Lower lobe of right lung (tissue), 2 donors: Measurements from ENCODE around the gene FAM161A. TPM values are rescaled to one million over a fixed set of nuclear protein-coding genes. Genes with fewer than 3 reads are reported as not detected.
A peak's percentile ranks its signal among the peaks of the same experiment; 100 is the strongest.
"Not testable (repeated sequence)": the region's sequence is repeated elsewhere in the genome, so short reads cannot be mapped to it uniquely, and the experiment has no call there.

Experiments used
- ATAC-seq, 2 donors: fragments of 200-7000 bp; cut with Tn5 transposase; one replicate each; pipeline ENCODE4 v1.9.1; 2020 to 2022; ENCODE audit warnings: mild to moderate bottlenecking in 2 of 2, moderate library complexity in 2 of 2
- DNase-seq: peaks from one replicate; pipeline ENCODE4 v3.0.0-alpha.2; 2020
- H3K27ac ChIP-seq: fragments of 200-600 bp; one replicate; pipeline ENCODE4 v1.8.0; 2022
- H3K27me3 ChIP-seq: fragments of 200-600 bp; one replicate; pipeline ENCODE4 v1.8.0; 2022; ENCODE audit warnings: low read depth
- H3K36me3 ChIP-seq: fragments of 200-600 bp; one replicate; pipeline ENCODE4 v1.8.0; 2022; ENCODE audit warnings: mild to moderate bottlenecking
- H3K4me1 ChIP-seq: fragments of 200-600 bp; one replicate; pipeline ENCODE4 v1.8.0; 2022
- H3K4me3 ChIP-seq: fragments of 200-600 bp; one replicate; pipeline ENCODE4 v1.8.0; 2022; ENCODE audit warnings: mild to moderate bottlenecking
- H3K9me3 ChIP-seq: fragments of 200-600 bp; one replicate; pipeline ENCODE4 v1.8.0; 2022
- CTCF ChIP-seq: fragments of 200-600 bp; IDR thresholded peaks from one replicate; pipeline ENCODE4 v1.8.0; 2022; ENCODE audit warnings: antibody characterized with exemption, mild to moderate bottlenecking
- intact Hi-C: fragments of 100-400 bp; cut with DNase I; formaldehyde crosslinking; loops from one replicate; pipeline ENCODE4 v1.11.0; 2022
- total RNA-seq: library from RNA; stranded (reverse); fragmentation: NEBNext Ultra II Directional; extraction: Animal tissue kit (Norgen Biotek cat#: 25700); gene quantifications from one replicate; pipeline ENCODE4 v1.2.1, GENCODE V29; 2021
- donor health status: DM: no; HTN: yes; CAD: no; lungs with severe emphysema.

FAM161A gene
- total RNA-seq, 1 donor from 2014 or later = 2.6 TPM

- DNase-seq (no peak), ATAC-seq (no peak)
- H3K4me1 ChIP-seq = no peaks in the 10 kb centered on the region
These were observed 46.7 kb downstream of the FAM161A start for GRCh38 chr2:61807036-61807757.

GRCh38 chr2:61802548-61802947 is 51.3 kb downstream of the FAM161A start:
- H3K9me3 ChIP-seq = no peaks in the 10 kb centered on the region
- H3K36me3 ChIP-seq = no peaks in the 10 kb centered on the region
- no peak overlapping the region for H3K4me3 ChIP-seq
- H3K4me1 ChIP-seq = no peaks in the 10 kb centered on the region
- TF ChIP-seq CTCF = no peak
- ATAC-seq (no peak), DNase-seq (no peak)
- intact Hi-C loops = no loop called here
- H3K27ac ChIP-seq = no peak overlapping the region
- H3K27me3 ChIP-seq = no peaks in the 10 kb centered on the region

More at GRCh38 chr2:61807036-61807757, 46.7 kb downstream of the FAM161A start:
- Histone ChIP-seq H3K27me3 (no peaks in the 10 kb centered on the region), H3K36me3 (no peaks in the 10 kb centered on the region), H3K27ac (no peak overlapping the region), H3K9me3 (no peaks in the 10 kb centered on the region), H3K4me3 (no peak overlapping the region)
- no peak for TF ChIP-seq CTCF
- intact Hi-C loops = no loop called here

DNA sequence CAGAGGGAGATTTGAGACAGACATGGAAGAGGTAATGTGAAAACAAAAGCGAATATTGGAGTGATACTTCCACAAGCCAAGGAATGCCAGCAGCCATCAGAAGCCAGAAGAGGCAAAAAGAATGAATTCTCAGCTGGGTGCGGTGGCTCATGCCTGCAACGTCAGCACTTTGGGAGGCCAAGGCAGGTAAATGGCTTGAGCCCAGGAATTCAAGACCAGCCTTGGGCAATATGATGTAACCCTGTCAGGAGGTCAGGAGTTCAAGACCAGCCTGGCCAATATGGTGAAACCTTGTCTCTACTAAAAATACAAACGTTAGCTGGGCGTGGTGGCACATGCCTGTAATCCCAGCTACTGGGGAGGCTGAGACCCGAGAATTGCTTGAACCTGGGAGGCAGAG is 54.8 kb downstream of the FAM161A start:
- intact Hi-C loops = no loop called here

GRCh38 chr2:61797446-61797845 is 56.4 kb downstream of the FAM161A start:
- H3K4me1 ChIP-seq, H3K4me3 ChIP-seq, ATAC-seq, H3K9me3 ChIP-seq, DNase-seq, intact Hi-C loops, H3K27ac ChIP-seq, H3K27me3 ChIP-seq, H3K36me3 ChIP-seq: not testable (repeated sequence)

More for the DNA sequence above, 54.8 kb downstream of the FAM161A start:
- ATAC-seq (no peak), DNase-seq (no peak)
- H3K9me3 ChIP-seq = no peaks in the 10 kb centered on the region
- TF ChIP-seq CTCF = no peak
- no peaks in the 10 kb centered on the region for H3K4me1 ChIP-seq
- H3K36me3 ChIP-seq = no peaks in the 10 kb centered on the region
- no peaks in the 10 kb centered on the region for H3K27me3 ChIP-seq
- no peak overlapping the region for H3K4me3 ChIP-seq
- no peak overlapping the region for H3K27ac ChIP-seq

GRCh38 chr2:61795408-61795807 is 58.5 kb downstream of the FAM161A start:
- Histone ChIP-seq H3K27me3 (peaks cover 4% of the 10 kb centered on the region), H3K4me3 (no peak overlapping the region), H3K4me1 (no peaks in the 10 kb centered on the region), H3K27ac (no peak overlapping the region), H3K9me3 (no peaks in the 10 kb centered on the region), H3K36me3 (no peaks in the 10 kb centered on the region)
- TF ChIP-seq CTCF = no peak
- ATAC-seq = no peak
- DNase-seq = no peak
- intact Hi-C loops = no loop called here

DNA sequence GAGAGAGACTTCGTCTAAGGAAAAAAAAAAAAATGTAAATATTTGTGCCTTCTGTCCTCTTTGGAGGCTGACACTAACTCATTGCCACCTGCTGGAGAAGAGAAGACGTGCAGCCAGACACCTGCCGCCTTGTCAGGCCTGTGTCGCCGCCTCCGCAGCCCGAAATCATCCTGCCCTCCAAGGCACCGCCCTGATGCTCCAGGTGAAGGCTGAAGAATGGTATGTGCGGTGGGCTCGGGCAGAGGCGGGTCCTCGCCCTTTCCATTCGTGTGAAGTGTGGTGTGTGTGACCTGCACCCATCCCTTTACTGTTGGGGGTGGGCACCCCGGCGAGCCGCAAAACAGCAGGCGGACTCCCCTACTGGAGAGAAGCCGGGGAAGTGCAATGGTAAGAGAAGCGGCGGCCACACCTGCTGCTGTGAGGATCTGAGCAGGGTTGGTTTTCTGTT is 60.4 kb downstream of the FAM161A start:
- ATAC-seq (peak; percentile 76 to 78), DNase-seq (peak; percentile 59)
- H3K9me3 ChIP-seq = no peaks in the 10 kb centered on the region
- intact Hi-C loops = no loop called here
- H3K27ac ChIP-seq = no peak overlapping the region
- peaks cover 4% of the 10 kb centered on the region for H3K27me3 ChIP-seq
- H3K4me3 ChIP-seq = no peak overlapping the region
- H3K36me3 ChIP-seq = no peaks in the 10 kb centered on the region
- no peaks in the 10 kb centered on the region for H3K4me1 ChIP-seq
- peak; percentile 50 for TF ChIP-seq CTCF
